HEK293 (cell line): ENCODE data around the gene NHEJ1.

ENCODE experiments used
- CTCF ChIA-PET: fragments of 350-600 bp; formaldehyde crosslinking; extraction: SDS; loops from one replicate; lab custom pipeline; 2021; ENCODE audit warnings: antibody characterized with exemption; lab: Yijun Ruan, JAX
- POLR2A ChIA-PET: fragments of 300-600 bp; formaldehyde crosslinking; extraction: SDS; loops from one replicate; lab custom pipeline; 2020; ENCODE audit warnings: antibody characterized with exemption, inconsistent platforms; lab: Yijun Ruan, JAX
- H3K27ac ChIP-seq: fragments of 200-500 bp; sonication (Bioruptor generic); 2 replicates; pipeline ENCODE4 v1.5.1; 2014; ENCODE audit warnings: low read depth, low read length, control low read depth, inconsistent platforms; ENCODE audit errors: extremely low read depth
- H3K36me3 ChIP-seq, 2 experiments: fragments of 200-500 bp in 1 of 2; sonication (Bioruptor generic) in 1 of 2; 1 replicate in 1 of 2; 2 replicates in 1 of 2; pipeline ENCODE4 v1.5.1; 2014 to 2017; ENCODE audit warnings: inconsistent platforms in 2 of 2, low read length in 2 of 2; ENCODE audit not compliant: control insufficient read depth in 2 of 2, insufficient read depth in 1 of 2
- H3K4me1 ChIP-seq: fragments of 200-500 bp; sonication (Bioruptor generic); 2 replicates; pipeline ENCODE4 v1.5.1; 2014; ENCODE audit warnings: mild to moderate bottlenecking, low read length, inconsistent platforms; ENCODE audit not compliant: control insufficient read depth, insufficient read depth
- H3K4me3 ChIP-seq: 2 replicates; pipeline ENCODE4 v1.5.1; 2011; ENCODE audit warnings: low read depth, mild to moderate bottlenecking, control low read depth, low read length, moderate library complexity
- H3K9me3 ChIP-seq: fragments of 200-500 bp; sonication (Bioruptor generic); 2 replicates; pipeline ENCODE4 v1.5.1; 2014; ENCODE audit warnings: low read depth, low read length, inconsistent platforms; ENCODE audit not compliant: control insufficient read depth, insufficient read depth
- GLI2 ChIP-seq: fragments of 450-650 bp; formaldehyde crosslinking; IDR thresholded peaks from 2 replicates; pipeline ENCODE4; 2017; ENCODE audit warnings: missing biosample characterization, missing genetic modification characterization, low read depth, borderline replicate concordance
- GLIS1 ChIP-seq: fragments of 450-650 bp; formaldehyde crosslinking; IDR thresholded peaks from 2 replicates; pipeline ENCODE4 v1.5.1; 2016; ENCODE audit warnings: missing biosample characterization, missing genetic modification characterization
- HOXC10 ChIP-seq: sonication (generic); formaldehyde crosslinking; IDR thresholded peaks from 2 replicates; pipeline ENCODE4 v1.8.1; 2023; ENCODE audit warnings: mild to moderate bottlenecking, missing genetic modification reagents
- REPIN1 ChIP-seq: fragments of 450-650 bp; formaldehyde crosslinking; IDR thresholded peaks from 2 replicates; pipeline ENCODE4 v1.5.1; 2017; ENCODE audit warnings: missing biosample characterization, missing genetic modification characterization, low read depth
- ZEB2 ChIP-seq: fragments of 450-650 bp; formaldehyde crosslinking; IDR thresholded peaks from 2 replicates; pipeline ENCODE4 v1.5.1; 2016; ENCODE audit warnings: missing biosample characterization, missing genetic modification characterization
- ZFP3 ChIP-seq: fragments of 450-650 bp; formaldehyde crosslinking; IDR thresholded peaks from 2 replicates; pipeline ENCODE4 v1.5.1; 2016; ENCODE audit warnings: low read depth, missing biosample characterization, missing genetic modification characterization
- ZFP41 ChIP-seq: fragments of 450-650 bp; formaldehyde crosslinking; IDR thresholded peaks from 2 replicates; pipeline ENCODE4 v1.5.1; 2016; ENCODE audit warnings: missing biosample characterization, missing genetic modification characterization, borderline replicate concordance
- ZIC2 ChIP-seq: fragments of 450-650 bp; formaldehyde crosslinking; IDR thresholded peaks from 2 replicates; pipeline ENCODE4 v1.5.1; 2016; ENCODE audit warnings: missing biosample characterization, missing genetic modification characterization
- ZNF132 ChIP-seq: fragments of 450-650 bp; formaldehyde crosslinking; IDR thresholded peaks from 2 replicates; pipeline ENCODE4 v1.5.1; 2017; ENCODE audit warnings: missing biosample characterization, missing genetic modification characterization, borderline replicate concordance
- ZNF140 ChIP-seq: fragments of 450-650 bp; formaldehyde crosslinking; IDR thresholded peaks from 2 replicates; pipeline ENCODE4 v1.5.1; 2016; ENCODE audit warnings: missing biosample characterization, missing genetic modification characterization
- ZNF391 ChIP-seq: fragments of 450-650 bp; formaldehyde crosslinking; IDR thresholded peaks from 2 replicates; pipeline ENCODE4 v1.5.1; 2016; ENCODE audit warnings: low read depth, missing biosample characterization, missing genetic modification characterization, borderline replicate concordance
- ZNF549 ChIP-seq: fragments of 450-650 bp; IDR thresholded peaks from 2 replicates; pipeline ENCODE4 v1.5.1; 2018; ENCODE audit warnings: missing biosample characterization, missing genetic modification characterization, mild to moderate bottlenecking, inconsistent platforms, moderate library complexity
- ZNF600 ChIP-seq: fragments of 450-650 bp; formaldehyde crosslinking; IDR thresholded peaks from 2 replicates; pipeline ENCODE4 v1.5.1; 2016; ENCODE audit warnings: missing biosample characterization, missing genetic modification characterization
- ZNF629 ChIP-seq: fragments of 450-650 bp; formaldehyde crosslinking; IDR thresholded peaks from 2 replicates; pipeline ENCODE4 v1.5.1; 2017; ENCODE audit warnings: missing biosample characterization, missing genetic modification characterization
- TF ChIP-seq, protein P1 (sequence below): fragments of 450-650 bp; formaldehyde crosslinking; IDR thresholded peaks from 2 replicates; pipeline ENCODE4 v1.5.1; 2016; ENCODE audit warnings: missing biosample characterization, missing genetic modification characterization
- TF ChIP-seq, protein P2 (sequence below): fragments of 450-650 bp; formaldehyde crosslinking; IDR thresholded peaks from 2 replicates; pipeline ENCODE4 v1.5.1; 2016; ENCODE audit warnings: missing biosample characterization, missing genetic modification characterization
- TF ChIP-seq, protein P3 (sequence below): fragments of 450-650 bp; formaldehyde crosslinking; IDR thresholded peaks from 2 replicates; pipeline ENCODE4 v1.5.1; 2016; ENCODE audit warnings: missing biosample characterization, missing genetic modification characterization

The NHEJ1 gene

DNA sequence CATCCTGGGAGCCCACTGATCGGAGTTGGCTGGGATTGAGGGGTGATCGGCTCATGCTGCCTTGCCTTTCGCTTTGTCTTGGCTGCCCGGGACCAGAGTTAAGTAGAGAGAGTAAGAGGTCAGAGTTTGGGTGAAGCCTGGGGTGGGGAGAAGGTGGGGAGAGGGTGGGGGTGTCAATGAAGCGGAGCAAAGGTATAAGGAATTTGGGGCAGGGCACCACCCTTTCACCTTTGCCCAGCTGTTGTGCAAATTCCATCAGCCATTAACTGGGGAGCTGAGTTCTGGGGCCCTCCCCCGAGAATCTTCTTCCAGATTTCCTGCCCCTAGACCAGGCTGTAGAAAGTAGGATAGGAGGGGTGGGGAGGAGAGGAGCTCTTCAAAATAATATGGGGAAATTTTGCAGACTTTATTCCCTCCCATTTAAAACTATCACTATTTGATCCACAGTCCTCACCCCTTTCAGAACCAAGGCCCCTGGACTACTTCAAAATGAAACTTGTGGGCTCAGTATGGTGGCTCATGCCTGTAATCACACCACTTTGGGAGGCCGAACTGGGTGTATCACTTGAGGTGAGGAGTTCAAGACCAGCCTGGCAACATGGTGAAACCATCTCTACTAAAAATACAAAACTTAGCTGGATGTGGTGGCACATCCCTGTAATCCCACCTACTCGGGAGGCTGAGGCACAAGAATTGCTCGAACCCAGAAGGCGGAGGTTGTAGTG lies 9.5 kb upstream of the NHEJ1 start, which contains the start of gene SLC23A3 (continued):
- TF ChIP-seq ZNF391 (tag by site-specific recombination): no peak

DNA sequence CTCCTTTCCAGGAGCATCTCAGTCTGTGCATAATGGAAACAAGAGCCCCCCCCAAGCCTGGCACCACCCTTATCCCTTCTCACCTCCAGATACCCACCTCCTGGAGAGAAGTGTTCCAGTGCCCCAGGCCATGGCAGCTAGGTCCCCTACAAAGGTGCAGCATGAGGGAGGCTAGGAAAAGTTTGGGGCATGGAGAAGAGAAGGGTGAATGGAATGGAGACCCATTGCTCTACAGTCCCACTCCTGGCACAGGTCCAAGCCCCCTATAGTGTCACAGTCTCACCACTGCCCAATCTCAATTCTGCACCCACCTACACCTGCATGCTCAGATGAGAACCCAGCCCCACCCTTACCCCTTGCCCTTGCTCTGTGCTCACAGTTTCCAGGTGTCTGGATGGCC lies 8.3 kb upstream of the NHEJ1 start:
- CTCF ChIA-PET: interaction anchor here (0.8 to 8.4 kb wide), 3 partner anchors 10 to 227 kb away, joined by 3 to 101 read pairs (median 32); partner anchors contain the start of gene NHEJ1
- Histone ChIP-seq H3K27ac (no peak overlapping the region), H3K36me3 (peaks cover 0 to 24% of the 10 kb centered on the region in 2 experiments; a peak in 1 of 3 replicates), H3K9me3 (no peaks in the 10 kb centered on the region), H3K4me1 (no peaks in the 10 kb centered on the region), H3K4me3 (no peak overlapping the region)
- TF ChIP-seq ZFP3 (tag by site-specific recombination) (no peak), ZNF629 (tag by site-specific recombination) (no peak), ZEB2 (no peak), HOXC10 (CRISPR knock-in tag) (no peak)
- POLR2A ChIA-PET: interaction anchor here (1.0 kb wide), 1 partner anchor 60 kb away, joined by 3 read pairs; the partner anchor contains the start of genes ANKZF1 and ATG9A

DNA sequence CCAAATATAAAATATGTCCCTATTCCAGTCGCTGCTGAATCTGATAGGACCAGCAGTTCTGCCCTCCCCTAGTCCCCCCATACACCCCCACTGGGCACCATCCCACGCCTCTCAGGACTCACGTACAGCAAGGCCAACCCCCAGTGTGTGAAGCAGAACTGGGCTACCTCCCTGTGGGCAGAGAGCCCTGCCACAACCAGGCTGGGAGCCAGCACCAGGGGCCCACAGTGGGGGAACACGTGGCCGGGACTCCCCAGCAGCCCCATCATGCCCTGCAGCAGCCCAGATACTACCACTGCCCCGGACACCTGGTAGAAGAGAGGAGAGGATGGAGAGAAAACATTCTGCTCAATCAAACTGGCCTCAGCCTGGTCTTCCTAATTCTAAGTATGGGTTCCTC lies 7.9 kb upstream of the NHEJ1 start:
- H3K9me3 ChIP-seq: no peaks in the 10 kb centered on the region
- H3K4me3 ChIP-seq: no peak overlapping the region
- peaks cover 0 to 20% of the 10 kb centered on the region in 2 experiments; a peak in 1 of 3 replicates for H3K36me3 ChIP-seq
- POLR2A ChIA-PET: no interaction called here
- CTCF ChIA-PET: interaction anchor here (0.5 to 0.6 kb wide), 2 partner anchors 126 to 646 kb away, joined by 3 read pairs; no protein-coding TSS in a partner anchor
- H3K4me1 ChIP-seq: no peaks in the 10 kb centered on the region
- no peak overlapping the region for H3K27ac ChIP-seq
- TF ChIP-seq, protein P1, sequence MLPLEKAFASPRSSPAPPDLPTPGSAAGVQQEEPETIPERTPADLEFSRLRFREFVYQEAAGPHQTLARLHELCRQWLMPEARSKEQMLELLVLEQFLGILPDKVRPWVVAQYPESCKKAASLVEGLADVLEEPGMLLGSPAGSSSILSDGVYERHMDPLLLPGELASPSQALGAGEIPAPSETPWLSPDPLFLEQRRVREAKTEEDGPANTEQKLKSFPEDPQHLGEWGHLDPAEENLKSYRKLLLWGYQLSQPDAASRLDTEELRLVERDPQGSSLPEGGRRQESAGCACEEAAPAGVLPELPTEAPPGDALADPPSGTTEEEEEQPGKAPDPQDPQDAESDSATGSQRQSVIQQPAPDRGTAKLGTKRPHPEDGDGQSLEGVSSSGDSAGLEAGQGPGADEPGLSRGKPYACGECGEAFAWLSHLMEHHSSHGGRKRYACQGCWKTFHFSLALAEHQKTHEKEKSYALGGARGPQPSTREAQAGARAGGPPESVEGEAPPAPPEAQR (tag by site-specific recombination): no peak
- TF ChIP-seq REPIN1 (tag by site-specific recombination) (no peak), ZNF549 (tag by site-specific recombination) (no peak), GLIS1 (tag by site-specific recombination) (peak; percentile 43; the same call in 1 of the 2 replicates), HOXC10 (CRISPR knock-in tag) (no peak), ZFP41 (no peak), ZNF132 (no peak), ZIC2 (peak; percentile 22; the same call in 1 of the 2 replicates), ZNF600 (tag by site-specific recombination) (no peak), ZNF140 (tag by site-specific recombination) (no peak), GLI2 (tag by site-specific recombination) (no peak)
- TF ChIP-seq, protein P2, sequence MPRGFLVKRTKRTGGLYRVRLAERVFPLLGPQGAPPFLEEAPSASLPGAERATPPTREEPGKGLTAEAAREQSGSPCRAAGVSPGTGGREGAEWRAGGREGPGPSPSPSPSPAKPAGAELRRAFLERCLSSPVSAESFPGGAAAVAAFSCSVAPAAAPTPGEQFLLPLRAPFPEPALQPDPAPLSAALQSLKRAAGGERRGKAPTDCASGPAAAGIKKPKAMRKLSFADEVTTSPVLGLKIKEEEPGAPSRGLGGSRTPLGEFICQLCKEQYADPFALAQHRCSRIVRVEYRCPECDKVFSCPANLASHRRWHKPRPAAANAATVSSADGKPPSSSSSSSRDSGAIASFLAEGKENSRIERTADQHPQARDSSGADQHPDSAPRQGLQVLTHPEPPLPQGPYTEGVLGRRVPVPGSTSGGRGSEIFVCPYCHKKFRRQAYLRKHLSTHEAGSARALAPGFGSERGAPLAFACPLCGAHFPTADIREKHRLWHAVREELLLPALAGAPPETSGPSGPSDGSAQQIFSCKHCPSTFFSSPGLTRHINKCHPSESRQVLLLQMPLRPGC: no peak
- TF ChIP-seq, protein P3, sequence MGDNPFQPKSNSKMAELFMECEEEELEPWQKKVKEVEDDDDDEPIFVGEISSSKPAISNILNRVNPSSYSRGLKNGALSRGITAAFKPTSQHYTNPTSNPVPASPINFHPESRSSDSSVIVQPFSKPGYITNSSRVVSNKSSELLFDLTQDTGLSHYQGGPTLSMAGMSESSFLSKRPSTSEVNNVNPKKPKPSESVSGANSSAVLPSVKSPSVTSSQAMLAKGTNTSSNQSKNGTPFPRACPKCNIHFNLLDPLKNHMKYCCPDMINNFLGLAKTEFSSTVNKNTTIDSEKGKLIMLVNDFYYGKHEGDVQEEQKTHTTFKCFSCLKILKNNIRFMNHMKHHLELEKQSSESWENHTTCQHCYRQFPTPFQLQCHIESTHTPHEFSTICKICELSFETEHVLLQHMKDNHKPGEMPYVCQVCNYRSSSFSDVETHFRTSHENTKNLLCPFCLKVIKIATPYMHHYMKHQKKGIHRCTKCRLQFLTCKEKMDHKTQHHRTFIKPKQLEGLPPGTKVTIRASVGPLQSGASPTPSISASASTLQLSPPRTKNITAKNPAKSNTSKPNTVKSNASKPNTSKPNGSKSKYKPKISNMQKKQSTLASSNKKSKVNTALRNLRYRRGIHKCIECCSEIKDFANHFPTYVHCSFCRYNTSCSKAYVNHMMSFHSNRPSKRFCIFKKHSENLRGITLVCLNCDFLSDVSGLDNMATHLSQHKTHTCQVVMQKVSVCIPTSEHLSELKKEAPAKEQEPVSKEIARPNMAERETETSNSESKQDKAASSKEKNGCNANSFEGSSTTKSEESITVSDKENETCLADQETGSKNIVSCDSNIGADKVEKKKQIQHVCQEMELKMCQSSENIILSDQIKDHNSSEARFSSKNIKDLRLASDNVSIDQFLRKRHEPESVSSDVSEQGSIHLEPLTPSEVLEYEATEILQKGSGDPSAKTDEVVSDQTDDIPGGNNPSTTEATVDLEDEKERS (tag by site-specific recombination): no peak
- TF ChIP-seq, all 188 proteins: peak for 2
